HG02623 (cell line): ENCODE measurements around the gene ABTB2.
"Not testable (repeated sequence)": the region's sequence is repeated elsewhere in the genome, so short reads cannot be mapped to it uniquely, and the experiment has no call there.

Experiments
- ATAC-seq: cut with Tn5 transposase; IDR thresholded peaks from one replicate; pipeline ENCODE4 v1.9.1; 2021; ENCODE audit warnings: moderate library complexity; ENCODE audit not compliant: unreplicated experiment

Gene ABTB2

GRCh38 chr11:34218756-34219155 is 139.1 kb downstream of the ABTB2 start:
- ATAC-seq = not testable (repeated sequence)

DNA sequence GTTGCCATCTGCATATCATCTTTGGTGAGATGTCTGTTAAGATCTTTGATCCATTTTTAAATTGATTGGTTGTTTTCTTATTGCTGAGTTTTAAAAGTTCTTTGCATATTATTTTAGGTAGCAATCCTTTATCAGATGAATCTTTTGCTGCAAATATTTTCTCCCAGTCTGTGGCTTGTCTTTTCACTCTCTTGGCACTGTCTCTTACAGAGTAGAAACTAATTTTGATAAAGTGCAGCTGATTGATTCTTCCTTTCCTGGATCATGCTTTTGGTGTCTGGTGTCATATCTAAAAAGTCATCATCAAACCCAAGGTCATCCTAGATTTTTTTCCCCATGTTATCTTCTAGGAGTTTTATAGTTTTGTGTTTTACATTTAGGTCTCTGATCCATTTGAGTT is 139.7 kb downstream of the ABTB2 start:
- no peak for ATAC-seq

GRCh38 chr11:34216706-34217105 is 141.1 kb downstream of the ABTB2 start:
- no peak for ATAC-seq

DNA sequence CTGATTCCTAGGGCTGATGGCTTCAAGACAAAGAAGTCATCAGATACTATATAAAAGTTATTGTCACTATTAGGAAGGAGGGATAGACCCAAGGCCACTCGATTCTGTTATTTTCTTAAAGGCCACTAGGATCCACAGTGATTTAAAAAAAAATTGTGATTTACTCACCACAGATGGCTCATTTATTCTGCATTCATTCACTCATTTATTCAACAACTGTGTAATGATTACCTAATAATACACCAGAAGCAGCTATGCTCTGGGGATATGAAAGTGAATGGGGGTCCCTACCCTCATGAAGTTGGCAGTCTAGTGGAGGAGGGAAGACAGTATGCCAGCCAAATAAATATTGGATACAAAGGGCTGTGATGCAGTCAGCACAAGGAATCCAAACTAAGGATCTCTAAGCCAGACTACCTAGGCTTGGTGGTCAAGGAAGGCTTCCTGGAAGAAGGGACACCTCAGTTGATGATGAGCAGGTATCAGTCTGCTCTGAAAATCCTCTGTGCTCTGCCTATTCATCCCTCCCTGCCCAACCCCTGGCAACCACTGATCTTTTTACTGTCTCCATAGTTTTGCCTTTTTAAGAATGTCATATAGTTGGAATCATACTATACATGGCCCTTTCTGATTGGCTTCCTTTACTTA is 141.9 kb downstream of the ABTB2 start:
- no peak for ATAC-seq

DNA sequence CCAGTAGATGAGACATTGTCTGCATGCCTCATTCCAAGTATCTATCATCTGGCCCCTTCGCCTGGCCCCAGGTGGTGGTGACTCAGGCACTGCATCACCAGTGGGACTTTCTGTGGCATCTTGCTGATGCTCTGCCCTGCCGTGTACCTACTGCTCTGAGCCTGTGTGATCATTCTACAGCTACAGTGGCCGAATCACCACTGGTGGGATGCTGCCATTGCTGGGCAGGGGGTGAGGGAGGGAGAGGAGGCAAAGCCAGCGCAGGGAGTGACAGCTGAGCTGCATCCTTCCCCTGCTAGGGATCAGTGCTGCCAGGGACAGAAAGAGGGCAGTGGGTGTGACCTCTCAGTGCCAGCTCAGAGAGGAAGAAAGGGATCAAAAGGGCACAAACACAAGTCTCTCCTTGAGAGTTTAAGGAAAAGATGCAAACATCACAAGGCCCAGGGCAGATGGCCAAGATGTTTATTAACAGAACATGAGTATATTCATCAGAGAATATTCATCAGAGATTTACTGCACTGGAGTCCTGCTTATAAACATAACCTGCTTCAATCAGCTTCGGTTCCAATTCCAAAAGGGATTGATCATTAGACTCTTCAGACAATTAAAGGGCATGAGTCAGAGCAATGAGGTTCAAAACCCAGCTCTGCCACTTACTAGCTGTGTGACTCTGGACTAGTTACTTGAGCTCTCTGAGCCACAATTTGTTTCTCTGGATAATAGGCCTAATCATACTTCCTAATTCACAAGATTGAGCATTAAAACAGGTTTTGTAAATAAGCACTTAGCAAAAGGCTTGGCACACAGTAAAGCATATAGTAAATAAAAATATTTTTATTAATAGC is 142.6 kb downstream of the ABTB2 start:
- peak; percentile 57 for ATAC-seq

GRCh38 chr11:34213366-34213765 is 144.4 kb downstream of the ABTB2 start:
- ATAC-seq = no peak

DNA sequence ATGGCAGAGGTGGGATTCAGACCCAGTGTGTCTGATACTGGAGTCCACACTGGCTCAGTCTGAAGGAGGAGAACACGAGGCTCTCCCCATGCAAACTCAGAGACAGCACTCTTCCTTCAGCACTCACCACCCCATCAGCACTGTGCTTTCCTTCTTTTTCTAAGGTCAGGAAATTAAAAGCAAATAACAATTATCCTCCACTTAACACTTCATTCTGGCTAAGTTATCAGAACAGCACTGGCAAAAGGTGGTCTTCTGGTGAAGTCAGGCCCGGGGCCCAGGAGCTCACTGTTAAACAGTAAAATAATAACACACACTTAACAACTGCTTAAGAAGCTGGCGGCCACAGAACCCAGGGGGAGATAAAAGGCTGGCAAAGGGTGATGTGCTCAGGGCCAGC is 145.2 kb downstream of the ABTB2 start:
- no peak for ATAC-seq

DNA sequence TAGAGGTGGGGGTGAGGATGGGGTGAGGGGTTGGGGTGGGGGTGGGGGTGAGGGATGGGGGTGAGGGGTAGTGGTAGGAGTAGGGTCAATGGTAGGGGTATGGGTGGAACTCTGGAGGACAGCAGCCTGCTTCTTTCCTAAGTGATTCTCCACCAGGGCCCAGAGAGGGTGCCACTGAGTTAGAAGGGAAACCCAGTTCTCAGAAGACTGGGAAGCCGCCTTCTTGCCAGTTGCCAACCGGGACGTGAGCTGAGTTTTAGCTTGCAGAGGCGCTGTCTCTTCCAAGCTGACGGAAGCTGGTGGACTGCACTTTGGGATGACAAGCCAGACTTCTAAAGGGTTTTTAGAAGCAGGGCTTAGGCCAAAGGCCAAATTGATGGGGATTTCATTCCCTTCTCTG is 148.0 kb downstream of the ABTB2 start:
- no peak for ATAC-seq

- no peak for ATAC-seq
Measured at GRCh38 chr11:34208266-34209135, 149.3 kb downstream of the ABTB2 start.

DNA sequence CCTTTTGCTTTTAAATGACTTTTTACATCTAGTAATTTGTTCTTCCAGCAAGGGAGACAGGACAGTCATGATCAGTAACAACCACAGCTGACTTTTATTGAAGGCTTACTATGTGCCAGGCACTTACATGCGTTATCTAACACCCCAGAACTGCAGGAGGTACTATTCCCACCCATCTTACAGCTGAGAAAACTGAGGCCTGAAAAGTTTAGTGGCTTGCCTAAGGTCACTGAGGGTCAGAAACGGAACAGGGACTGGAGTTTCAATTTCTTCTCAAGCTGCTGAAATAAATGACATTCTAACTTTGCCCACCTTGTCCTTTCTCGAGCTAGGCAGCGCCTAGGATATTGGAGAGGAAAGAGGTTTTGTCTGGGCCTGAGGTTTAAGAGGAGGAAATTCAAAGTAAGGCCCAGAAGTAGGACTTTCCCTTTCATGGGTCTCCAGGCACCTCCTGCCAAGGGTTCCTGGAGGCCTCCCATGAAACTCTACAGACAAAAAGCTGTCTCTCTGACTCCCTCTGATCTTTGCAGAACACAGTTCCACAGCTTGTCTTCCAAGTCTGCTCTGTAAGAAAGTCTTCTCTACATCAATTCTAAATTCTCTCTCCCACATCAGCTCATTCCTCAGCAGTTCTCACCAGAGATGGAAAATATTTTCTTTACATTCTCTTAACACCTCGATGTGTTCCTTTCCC is 150.2 kb downstream of the ABTB2 start:
- ATAC-seq = no peak

- no peak for ATAC-seq
Measured at GRCh38 chr11:34206407-34207300, 151.2 kb downstream of the ABTB2 start.

GRCh38 chr11:34205326-34206035 is 152.3 kb downstream of the ABTB2 start:
- no peak for ATAC-seq

DNA sequence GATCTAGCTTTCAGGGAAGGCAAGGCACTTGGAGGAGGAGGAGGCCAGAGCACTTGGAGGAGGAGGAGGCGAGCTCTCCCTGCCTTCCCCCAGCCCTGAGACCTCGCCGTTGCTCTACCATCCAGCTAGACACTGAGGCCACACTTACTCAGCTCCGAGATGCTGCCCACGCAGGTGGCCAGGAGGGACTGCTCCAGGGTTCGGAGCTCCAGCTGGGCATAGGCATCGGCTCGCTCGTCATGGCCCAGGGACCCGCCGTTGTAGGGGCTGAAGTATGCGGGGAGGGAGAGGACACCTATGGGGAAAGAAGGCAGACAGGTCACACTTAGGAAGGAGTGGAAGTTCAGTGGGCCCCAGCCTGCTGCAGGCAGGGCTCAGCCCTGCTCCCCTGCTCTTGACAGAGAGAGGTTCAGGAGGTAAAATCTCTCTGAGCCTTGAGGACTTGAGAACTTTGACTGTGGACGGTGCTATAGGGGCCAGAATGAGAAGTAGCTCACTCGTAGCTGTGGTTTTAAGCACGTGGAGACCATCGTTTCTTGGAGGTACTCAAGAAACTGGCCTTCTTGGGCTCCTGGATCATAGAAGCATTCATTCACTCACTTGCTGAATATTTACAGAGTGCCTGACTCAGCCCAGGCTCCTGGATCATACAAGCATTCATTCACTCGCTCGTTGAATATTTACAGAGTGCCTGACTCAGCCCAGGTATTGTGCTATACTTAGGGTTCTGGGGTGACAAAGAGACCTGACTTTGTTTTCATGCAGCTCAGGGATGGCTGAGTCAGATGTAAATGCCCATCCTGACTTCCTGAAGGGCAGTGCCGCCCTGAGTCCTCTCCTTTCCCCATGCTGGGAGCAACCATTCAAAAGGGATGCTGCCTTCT is 153.2 kb downstream of the ABTB2 start:
- no peak for ATAC-seq

GRCh38 chr11:34203377-34203871 is 154.4 kb downstream of the ABTB2 start:
- no peak for ATAC-seq

DNA sequence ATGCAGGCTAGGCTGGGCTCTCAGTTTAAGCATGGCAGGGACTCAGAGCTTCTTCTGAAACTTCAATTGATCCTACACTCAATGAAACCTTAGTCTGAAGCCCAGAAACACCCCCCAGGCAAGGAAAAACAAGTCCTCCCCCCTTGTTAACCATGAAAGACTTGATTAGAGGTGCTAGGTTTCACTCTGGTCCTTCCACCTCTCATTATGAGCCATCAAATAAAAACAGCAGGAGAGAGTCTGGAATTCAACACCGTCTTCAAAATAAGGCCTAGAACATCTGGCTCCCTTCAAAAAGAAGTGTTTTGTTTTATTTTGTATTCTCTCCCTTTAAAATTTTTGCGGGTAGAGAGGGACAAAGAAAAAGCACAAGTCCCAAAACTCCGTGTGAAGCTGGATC is 156.7 kb downstream of the ABTB2 start:
- ATAC-seq = no peak

DNA sequence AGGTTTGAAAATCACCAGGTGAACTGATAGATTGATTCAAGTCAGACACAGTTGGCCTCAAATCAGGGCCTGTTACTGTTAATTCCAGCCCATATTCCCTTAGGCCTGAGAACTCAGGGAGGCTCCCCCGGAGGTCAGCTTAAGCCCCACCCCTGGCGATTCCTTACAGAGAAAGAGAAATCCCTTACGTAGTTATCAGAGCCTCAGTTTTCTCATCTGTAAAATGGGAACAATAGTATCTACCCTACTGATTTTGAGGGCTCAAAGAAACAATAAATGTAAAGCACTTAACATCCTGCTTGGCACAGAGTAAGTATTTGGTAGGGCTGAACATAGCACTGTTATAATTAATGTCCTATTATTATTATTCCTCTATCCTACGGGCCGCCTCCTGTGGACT is 158.3 kb downstream of the ABTB2 start:
- no peak for ATAC-seq

- no peak for ATAC-seq
Measured at GRCh38 chr11:34198523-34198922, 159.3 kb downstream of the ABTB2 start.

GRCh38 chr11:34197256-34197655 is 160.6 kb downstream of the ABTB2 start:
- ATAC-seq = no peak
